ENCODE results near the gene ACSS1.

ACSS1 gene

GRCh38 chr20:25030649-25031207 lies 27.2 kb downstream of the ACSS1 start:
- DNase-seq = no peak

DNA sequence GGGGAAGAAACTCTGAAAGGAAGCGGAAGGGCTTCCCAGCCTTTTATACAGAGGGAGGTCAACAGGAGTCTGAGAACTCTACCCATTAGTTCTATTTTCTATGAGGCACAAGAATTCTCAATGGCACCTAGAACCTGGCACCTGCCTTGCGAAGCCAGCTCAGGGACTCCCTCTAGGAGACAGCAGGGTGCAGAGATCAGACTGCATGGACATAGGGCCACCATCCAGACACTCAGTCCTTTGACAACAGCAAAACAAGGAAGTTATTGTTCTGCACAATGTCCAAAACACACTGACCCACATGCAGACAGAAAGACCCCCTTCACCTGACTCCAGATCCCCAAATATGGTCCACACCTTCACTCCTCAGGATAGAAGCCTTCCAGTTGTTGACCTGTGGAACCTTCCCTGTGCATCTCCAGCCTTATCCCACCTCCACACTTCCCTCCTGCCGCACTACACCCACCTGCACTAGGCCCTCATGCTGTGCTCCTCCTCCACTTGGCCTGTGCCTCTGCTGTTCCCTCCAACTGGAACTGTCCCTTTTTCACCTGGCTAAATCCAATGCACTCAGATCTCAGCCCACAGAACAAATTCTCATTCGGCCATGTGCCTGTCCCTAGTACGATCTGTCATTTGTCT lies 27.8 kb downstream of the ACSS1 start:
- DNase-seq = peak; percentile 28

GRCh38 chr20:25025986-25026605 lies 31.8 kb downstream of the ACSS1 start:
- peak; percentile 19 for DNase-seq

GRCh38 chr20:25025091-25025861 lies 32.7 kb downstream of the ACSS1 start:
- no peak for DNase-seq

DNA sequence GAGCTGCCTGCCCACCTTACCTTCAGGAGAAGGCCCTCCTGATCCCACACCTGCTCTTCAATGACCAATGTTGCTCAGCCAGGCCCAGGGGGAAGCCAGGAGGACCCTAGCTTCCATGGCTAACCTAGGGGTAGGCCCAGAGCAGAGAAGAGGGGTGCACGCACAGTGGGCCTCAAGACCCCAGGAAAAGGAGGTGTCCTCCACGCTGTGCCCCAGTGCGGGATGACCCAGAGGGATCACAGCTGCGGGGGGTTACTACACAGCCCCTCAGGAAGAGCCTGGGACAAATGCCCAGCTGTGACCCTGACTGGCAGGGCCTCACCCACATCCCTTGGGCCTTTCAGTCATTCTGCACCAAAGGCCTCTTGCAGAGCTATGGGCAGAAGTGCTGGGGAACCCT lies 33.8 kb downstream of the ACSS1 start:
- DNase-seq = no peak

DNA sequence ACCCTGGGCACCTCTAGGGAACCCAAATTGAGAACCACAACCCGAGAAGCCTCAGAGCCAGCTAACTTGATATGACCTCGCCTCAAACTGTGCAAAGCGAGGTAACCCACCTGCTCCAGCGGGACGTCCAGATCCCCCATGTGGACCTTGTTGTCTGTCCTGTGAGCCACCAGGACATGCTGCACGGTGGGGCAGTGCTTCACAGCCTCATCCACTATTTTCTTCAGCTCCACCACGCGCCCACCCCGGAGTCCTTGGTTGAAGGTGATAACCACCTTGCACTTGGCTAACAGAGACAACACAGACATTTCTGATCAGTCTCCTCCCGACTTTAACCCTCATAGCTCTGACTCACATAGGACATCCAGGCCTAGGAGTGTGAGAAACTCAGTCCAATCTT lies 34.6 kb downstream of the ACSS1 start:
- DNase-seq = no peak

DNA sequence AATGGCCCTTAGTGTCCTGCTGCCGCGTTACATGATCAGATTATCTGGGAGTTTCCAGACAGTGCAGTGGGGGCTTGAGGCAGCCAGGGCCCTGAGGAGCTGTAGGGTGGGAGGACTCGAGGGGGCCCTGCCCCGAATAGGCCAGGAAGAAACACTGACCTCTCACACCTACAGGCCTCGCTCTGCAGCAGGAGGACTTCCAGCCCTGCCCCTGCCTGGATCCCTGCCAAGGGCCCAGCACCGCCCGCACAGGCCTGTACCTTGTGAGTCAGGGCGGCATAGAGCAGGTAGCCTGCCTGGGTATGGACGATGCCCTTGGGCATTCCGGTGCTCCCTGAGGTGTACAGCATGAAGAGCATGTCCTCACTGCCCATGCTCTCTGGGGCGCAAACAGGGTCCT lies 35.3 kb downstream of the ACSS1 start:
- DNase-seq = no peak

DNA sequence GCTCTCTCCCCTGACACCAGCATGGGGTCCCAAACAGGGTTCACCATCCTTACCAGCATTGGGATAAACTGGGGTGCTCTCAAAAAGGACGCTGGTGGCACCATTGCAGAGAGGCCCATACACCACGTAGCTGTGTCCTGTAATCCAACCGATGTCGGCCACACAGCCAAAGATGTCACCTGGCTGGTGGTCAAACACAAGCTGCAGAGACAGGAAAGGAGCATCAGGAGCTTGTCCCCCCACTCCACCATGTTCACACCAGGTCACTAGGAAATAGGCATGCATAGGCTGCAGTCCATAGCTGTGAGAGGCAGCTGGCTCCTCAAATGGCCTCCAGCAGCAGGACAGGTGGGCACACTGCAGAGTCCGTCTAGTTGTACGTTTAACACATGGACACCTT lies 36.6 kb downstream of the ACSS1 start:
- no peak for DNase-seq

DNA sequence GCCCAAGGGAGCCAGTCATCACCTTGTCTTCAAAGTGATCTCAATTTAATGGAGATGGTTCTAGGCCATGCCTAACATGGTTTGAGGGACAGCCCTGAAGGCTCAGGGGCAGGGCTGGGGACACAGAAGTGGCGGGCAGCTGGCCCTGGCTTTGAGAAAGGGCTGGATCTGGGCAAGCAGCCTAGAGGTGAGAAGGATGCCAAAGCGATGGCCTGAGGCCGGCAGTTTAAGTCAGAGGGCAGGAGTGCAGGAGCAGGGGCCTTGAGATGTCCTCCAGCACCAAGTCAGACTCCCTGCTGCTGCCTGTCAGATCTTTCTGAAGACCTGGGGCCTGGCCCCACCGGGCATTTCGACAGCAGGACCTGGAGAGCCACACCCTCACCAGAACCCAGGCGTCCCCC lies 37.0 kb downstream of the ACSS1 start:
- DNase-seq = no peak

- DNase-seq = no peak
These were observed 37.6 kb downstream of the ACSS1 start for GRCh38 chr20:25020345-25020744.

GRCh38 chr20:25019381-25020155 lies 38.4 kb downstream of the ACSS1 start:
- DNase-seq = no peak

DNA sequence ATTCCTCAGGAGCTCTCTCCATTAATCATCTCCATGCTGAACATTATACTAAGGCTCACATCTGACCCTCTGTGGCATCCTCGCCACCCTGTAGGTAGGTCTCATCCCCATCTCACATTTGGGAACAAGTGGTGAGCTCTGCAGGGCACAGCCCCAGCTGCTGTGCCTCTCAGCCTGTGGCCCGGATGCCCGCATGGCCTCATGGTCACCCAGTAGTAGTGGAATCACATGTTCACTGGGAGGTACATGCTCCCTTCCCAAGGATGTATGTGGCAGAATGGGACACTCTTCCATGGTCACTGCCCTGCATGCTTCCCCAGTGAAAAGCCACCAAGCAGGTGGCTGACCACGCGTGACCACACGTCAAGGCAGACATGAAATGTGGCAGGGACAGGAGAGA lies 39.1 kb downstream of the ACSS1 start:
- DNase-seq = no peak

DNA sequence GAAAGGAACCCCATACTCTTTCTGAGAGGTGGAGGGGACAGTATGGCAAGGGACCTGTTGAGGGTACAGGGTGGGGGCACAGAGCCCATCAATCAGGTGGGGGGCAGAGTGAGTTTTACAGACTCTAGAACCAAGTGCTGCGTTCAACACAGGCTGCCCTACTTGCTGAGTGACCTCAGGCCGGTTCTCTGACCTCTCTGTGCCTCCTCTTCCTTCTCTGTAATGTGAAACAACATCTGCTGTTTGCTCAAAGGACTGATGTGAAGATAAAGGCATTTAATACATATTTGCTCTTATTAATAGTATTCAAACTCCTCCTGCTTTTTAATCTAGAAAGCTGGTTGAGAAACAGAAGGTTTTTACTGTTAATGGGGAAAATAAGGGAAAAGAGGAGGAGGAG lies 39.5 kb downstream of the ACSS1 start:
- DNase-seq = no peak

DNA sequence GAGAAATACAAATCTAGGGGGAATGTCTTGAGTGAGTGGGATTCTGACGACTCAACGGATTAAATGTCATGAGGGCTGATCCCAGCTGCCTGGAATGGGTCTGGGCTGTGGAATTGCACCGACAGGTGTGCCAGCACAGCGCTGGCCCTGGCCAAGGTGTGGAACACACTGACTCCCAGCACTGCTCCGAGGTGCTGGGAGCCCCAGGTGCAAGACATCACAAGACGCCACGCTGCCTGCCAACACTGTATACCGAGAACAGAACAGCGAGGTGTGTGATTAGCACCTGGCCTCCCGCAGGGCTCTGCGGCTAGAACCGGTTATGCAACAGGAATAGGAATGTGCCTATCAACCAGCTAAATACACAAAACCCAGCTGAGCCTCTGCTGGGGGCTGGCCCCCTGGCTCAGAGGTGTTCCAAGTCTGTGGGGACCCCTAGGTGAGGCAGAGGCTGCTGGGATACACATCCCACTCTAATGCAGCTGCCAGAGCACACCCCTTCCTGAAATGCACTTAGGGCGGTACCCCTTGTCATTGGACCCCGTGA lies 40.6 kb downstream of the ACSS1 start:
- DNase-seq = no peak

DNA sequence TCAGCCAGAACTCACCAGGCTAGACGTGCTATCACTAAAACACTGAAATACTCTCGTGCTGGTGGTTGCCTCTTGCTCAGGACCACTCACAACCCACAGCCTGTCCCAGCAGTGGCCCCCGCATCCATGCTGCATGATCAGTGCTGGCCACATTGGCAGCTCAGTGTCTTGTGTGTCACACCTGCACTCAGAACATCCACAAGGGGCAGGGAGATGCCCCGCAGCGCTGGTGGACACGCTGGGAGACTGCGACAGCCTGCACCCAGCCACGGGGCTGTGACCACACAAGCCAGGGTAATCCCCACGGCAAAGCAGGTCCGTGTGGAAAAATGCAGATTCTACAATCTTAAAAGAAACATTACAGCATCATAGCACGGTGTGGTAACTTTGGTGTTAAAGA lies 41.5 kb downstream of the ACSS1 start:
- no peak for DNase-seq

- no peak for DNase-seq
These were observed 42.0 kb downstream of the ACSS1 start for GRCh38 chr20:25015986-25016385.

DNA sequence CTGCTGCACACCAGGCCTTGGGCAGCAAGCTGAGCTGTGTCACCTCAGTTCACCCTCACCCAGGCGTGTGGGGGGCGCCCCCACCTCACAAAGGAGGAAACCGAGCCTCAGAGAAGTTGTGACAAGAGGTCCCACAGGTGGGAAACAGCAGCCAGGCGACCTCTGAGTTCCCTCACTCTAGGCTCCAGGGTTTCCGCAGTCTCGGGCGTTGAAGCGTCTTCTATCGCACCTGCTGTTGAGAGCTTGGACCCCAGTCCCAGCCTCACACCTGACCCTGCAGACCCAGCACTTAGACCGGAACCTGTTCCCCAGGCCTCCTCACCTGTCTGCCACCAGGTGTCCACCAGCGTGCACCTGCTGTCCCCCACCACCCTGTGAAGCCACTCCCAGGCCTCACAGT lies 43.1 kb downstream of the ACSS1 start:
- no peak for DNase-seq

- DNase-seq = no peak
These were observed 44.2 kb downstream of the ACSS1 start for GRCh38 chr20:25013478-25014380.

DNA sequence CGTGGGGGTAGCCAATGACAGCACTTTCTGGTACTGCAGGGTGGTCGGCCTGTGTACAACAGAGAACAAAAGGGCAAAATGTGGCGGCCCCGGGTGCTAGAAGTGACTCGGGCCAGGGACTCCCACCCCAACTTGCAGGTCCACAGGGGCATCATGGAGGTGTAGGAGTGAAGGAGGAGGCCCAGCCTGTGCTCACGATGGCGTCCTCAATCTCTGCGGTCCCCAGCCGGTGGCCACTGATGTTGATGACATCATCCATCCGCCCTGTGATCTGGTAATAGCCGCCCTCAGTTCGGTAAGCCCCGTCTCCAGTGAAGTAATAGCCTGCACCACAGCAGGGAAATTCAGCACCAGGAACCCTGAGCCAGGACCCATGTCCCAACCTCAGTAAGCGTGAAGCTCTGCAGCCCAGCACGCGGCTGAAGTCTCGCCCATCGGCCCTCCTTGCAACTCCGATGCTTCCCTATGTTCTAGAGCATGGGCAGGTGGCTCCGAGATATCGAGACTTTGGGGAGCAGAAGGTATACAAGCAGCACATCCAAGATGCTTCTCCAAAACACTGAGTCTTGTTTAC lies 45.2 kb downstream of the ACSS1 start:
- no peak for DNase-seq

- peak; percentile 19 for DNase-seq
These were observed 46.1 kb downstream of the ACSS1 start for GRCh38 chr20:25011831-25012241.

DNA sequence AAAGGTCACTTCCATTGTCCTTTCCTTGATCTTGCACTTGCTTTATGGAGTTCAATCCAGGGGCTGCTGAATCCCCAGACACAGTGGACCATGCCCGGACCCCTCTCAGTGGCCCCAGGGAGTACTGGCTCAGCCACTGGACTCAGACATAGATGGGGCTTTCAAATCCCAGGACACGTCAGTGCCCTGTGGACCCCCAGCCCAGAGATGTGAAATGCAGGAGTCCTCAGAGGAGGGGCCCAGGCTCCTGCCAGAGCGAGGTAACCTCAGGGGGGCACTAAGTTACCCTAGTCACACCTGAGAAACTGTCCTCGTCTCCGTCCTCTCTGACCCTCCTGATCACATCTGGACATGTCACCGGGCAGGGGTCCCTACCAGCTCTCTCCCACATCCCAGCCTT lies 46.7 kb downstream of the ACSS1 start:
- no peak for DNase-seq
